ENCODE results near the gene CRACR2B. TPM values are rescaled to one million over a fixed set of nuclear protein-coding genes. Genes with fewer than 3 reads are reported as not detected.

CRACR2B gene
- total and polyA plus RNA-seq, 2 of the 13 experiments (the other 11 are each of a cell fraction or from before 2014, with no cell fraction given), result 14.9 to 21.0 TPM

DNA sequence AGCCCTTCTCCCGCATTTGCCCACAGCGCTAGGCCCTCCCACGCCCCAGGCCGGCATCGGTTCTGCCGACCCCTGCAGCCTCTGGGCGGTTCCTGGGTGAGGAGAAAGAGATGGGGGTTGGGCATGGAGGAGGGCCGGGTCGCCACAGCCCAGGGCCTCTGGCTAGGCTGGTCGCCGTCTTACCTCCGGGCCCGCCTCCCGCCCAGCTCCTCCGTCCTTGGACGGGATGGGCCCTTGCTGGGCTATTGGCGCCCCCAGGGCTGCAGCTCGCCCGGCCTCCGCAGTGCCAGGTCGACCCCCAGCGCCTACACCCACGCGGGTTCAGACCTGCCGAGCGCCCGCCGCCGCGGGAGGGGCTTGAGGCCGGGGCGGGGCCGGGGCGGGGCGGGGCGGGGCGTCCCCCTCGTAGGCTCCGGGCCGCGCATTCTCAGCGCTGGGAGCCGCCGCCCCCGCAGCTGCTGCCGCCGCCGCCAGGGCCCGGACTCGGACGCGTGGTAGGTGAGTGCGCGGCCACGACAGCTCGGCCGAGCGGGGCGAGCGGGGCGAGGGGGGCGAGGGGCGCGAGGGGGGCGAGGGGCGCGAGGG lies 4.9 kb downstream of the CRACR2B start, which contains the start of gene CD151 (continued):
- no peak for TF ChIP-seq FOXK2 (IDR thresholded peaks at IDR 0.05)
- no peak for TF ChIP-seq ZFP41 (CRISPR knock-in tag; IDR thresholded peaks at IDR 0.05; ENCODE audit: borderline replicate concordance)
- TF ChIP-seq, protein P1, sequence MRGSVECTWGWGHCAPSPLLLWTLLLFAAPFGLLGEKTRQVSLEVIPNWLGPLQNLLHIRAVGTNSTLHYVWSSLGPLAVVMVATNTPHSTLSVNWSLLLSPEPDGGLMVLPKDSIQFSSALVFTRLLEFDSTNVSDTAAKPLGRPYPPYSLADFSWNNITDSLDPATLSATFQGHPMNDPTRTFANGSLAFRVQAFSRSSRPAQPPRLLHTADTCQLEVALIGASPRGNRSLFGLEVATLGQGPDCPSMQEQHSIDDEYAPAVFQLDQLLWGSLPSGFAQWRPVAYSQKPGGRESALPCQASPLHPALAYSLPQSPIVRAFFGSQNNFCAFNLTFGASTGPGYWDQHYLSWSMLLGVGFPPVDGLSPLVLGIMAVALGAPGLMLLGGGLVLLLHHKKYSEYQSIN (CRISPR knock-in tag; IDR thresholded peaks at IDR 0.05; ENCODE audit: borderline replicate concordance), result no peak
- TF ChIP-seq MED13 (CRISPR knock-in tag; IDR thresholded peaks at IDR 0.05), result no peak
- no peak for TF ChIP-seq ZNF329 (CRISPR knock-in tag; IDR thresholded peaks at IDR 0.05; ENCODE audit: low read depth)
- no peak for TF ChIP-seq ASH2L (IDR thresholded peaks at IDR 0.05; ENCODE audit: insufficient read length, low read depth, low read length)
- no peak; the same call in 1 of the 2 replicates for TF ChIP-seq YEATS4 (CRISPR knock-in tag; IDR thresholded peaks at IDR 0.05; ENCODE audit: borderline replicate concordance)
- TF ChIP-seq NR2F2 (IDR thresholded peaks at IDR 0.05; ENCODE audit: borderline replicate concordance, low read depth), result no peak
- TF ChIP-seq, protein P2, sequence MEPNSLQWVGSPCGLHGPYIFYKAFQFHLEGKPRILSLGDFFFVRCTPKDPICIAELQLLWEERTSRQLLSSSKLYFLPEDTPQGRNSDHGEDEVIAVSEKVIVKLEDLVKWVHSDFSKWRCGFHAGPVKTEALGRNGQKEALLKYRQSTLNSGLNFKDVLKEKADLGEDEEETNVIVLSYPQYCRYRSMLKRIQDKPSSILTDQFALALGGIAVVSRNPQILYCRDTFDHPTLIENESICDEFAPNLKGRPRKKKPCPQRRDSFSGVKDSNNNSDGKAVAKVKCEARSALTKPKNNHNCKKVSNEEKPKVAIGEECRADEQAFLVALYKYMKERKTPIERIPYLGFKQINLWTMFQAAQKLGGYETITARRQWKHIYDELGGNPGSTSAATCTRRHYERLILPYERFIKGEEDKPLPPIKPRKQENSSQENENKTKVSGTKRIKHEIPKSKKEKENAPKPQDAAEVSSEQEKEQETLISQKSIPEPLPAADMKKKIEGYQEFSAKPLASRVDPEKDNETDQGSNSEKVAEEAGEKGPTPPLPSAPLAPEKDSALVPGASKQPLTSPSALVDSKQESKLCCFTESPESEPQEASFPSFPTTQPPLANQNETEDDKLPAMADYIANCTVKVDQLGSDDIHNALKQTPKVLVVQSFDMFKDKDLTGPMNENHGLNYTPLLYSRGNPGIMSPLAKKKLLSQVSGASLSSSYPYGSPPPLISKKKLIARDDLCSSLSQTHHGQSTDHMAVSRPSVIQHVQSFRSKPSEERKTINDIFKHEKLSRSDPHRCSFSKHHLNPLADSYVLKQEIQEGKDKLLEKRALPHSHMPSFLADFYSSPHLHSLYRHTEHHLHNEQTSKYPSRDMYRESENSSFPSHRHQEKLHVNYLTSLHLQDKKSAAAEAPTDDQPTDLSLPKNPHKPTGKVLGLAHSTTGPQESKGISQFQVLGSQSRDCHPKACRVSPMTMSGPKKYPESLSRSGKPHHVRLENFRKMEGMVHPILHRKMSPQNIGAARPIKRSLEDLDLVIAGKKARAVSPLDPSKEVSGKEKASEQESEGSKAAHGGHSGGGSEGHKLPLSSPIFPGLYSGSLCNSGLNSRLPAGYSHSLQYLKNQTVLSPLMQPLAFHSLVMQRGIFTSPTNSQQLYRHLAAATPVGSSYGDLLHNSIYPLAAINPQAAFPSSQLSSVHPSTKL (CRISPR knock-in tag; IDR thresholded peaks at IDR 0.05), result no peak
- no peak for TF ChIP-seq ZNF747 (CRISPR knock-in tag; IDR thresholded peaks at IDR 0.05; ENCODE audit: borderline replicate concordance)
- no peak for TF ChIP-seq SP1 (IDR thresholded peaks at IDR 0.05)
- 0 out of 2 replicates have a peak, but pooled peaks have one; percentile 32 for TF ChIP-seq SP1 (CRISPR knock-in tag; IDR thresholded peaks at IDR 0.05)
- TF ChIP-seq THYN1 (CRISPR knock-in tag; IDR thresholded peaks at IDR 0.05; ENCODE audit: borderline replicate concordance, low read depth), result no peak
- TF ChIP-seq, protein P3, sequence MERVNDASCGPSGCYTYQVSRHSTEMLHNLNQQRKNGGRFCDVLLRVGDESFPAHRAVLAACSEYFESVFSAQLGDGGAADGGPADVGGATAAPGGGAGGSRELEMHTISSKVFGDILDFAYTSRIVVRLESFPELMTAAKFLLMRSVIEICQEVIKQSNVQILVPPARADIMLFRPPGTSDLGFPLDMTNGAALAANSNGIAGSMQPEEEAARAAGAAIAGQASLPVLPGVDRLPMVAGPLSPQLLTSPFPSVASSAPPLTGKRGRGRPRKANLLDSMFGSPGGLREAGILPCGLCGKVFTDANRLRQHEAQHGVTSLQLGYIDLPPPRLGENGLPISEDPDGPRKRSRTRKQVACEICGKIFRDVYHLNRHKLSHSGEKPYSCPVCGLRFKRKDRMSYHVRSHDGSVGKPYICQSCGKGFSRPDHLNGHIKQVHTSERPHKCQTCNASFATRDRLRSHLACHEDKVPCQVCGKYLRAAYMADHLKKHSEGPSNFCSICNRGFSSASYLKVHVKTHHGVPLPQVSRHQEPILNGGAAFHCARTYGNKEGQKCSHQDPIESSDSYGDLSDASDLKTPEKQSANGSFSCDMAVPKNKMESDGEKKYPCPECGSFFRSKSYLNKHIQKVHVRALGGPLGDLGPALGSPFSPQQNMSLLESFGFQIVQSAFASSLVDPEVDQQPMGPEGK (CRISPR knock-in tag; IDR thresholded peaks at IDR 0.05), result peak; percentile 62
- TF ChIP-seq ZKSCAN1 (IDR thresholded peaks at IDR 0.05; ENCODE audit: low read length), result no peak
- no peak for TF ChIP-seq KDM3A (CRISPR knock-in tag; IDR thresholded peaks at IDR 0.05; ENCODE audit: low read depth)
- TF ChIP-seq KLF15 (CRISPR knock-in tag; IDR thresholded peaks at IDR 0.05; ENCODE audit: borderline replicate concordance), result no peak
- TF ChIP-seq, protein P4, sequence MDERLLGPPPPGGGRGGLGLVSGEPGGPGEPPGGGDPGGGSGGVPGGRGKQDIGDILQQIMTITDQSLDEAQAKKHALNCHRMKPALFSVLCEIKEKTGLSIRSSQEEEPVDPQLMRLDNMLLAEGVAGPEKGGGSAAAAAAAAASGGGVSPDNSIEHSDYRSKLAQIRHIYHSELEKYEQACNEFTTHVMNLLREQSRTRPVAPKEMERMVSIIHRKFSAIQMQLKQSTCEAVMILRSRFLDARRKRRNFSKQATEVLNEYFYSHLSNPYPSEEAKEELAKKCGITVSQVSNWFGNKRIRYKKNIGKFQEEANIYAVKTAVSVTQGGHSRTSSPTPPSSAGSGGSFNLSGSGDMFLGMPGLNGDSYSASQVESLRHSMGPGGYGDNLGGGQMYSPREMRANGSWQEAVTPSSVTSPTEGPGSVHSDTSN (CRISPR knock-in tag; IDR thresholded peaks at IDR 0.05), result no peak
- TF ChIP-seq, protein P5, sequence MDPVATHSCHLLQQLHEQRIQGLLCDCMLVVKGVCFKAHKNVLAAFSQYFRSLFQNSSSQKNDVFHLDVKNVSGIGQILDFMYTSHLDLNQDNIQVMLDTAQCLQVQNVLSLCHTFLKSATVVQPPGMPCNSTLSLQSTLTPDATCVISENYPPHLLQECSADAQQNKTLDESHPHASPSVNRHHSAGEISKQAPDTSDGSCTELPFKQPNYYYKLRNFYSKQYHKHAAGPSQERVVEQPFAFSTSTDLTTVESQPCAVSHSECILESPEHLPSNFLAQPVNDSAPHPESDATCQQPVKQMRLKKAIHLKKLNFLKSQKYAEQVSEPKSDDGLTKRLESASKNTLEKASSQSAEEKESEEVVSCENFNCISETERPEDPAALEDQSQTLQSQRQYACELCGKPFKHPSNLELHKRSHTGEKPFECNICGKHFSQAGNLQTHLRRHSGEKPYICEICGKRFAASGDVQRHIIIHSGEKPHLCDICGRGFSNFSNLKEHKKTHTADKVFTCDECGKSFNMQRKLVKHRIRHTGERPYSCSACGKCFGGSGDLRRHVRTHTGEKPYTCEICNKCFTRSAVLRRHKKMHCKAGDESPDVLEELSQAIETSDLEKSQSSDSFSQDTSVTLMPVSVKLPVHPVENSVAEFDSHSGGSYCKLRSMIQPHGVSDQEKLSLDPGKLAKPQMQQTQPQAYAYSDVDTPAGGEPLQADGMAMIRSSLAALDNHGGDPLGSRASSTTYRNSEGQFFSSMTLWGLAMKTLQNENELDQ (CRISPR knock-in tag; IDR thresholded peaks at IDR 0.05; ENCODE audit: borderline replicate concordance), result no peak
- TF ChIP-seq ZFAT (CRISPR knock-in tag; conservative IDR thresholded peaks at IDR 0.05), result no peak

All from HepG2 (cell line).